PC-3 (cell line): ENCODE measurements around the gene PPARD.

Experiments
- EZH2 ChIP-seq: fragments of 300-600 bp; sonication (generic); IDR thresholded peaks from one replicate; pipeline ENCODE4 v1.6.1; 2017; ENCODE audit warnings: antibody characterized with exemption, mild to moderate bottlenecking, low read length; ENCODE audit not compliant: unreplicated experiment
- TF ChIP-seq, protein P1 (sequence below): fragments of 300-600 bp; sonication (generic); conservative IDR thresholded peaks from 2 replicates; pipeline ENCODE4 v1.5.1; 2017; ENCODE audit warnings: antibody characterized with exemption, low read depth, mild to moderate bottlenecking, low read length

DNA sequence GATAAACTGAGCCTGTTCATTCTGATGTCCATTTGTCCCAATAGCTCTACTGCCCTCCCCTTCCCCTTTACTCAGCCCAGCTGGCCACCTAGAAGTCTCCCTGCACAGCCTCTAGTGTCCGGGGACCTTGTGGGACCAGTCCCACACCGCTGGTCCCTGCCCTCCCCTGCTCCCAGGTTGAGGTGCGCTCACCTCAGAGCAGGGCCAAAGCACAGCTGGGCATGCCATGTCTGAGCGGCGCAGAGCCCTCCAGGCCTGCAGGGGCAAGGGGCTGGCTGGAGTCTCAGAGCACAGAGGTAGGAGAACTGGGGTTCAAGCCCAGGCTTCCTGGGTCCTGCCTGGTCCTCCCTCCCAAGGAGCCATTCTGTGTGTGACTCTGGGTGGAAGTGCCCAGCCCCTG lies 85.1 kb downstream of the PPARD start:
- TF ChIP-seq, protein P1, sequence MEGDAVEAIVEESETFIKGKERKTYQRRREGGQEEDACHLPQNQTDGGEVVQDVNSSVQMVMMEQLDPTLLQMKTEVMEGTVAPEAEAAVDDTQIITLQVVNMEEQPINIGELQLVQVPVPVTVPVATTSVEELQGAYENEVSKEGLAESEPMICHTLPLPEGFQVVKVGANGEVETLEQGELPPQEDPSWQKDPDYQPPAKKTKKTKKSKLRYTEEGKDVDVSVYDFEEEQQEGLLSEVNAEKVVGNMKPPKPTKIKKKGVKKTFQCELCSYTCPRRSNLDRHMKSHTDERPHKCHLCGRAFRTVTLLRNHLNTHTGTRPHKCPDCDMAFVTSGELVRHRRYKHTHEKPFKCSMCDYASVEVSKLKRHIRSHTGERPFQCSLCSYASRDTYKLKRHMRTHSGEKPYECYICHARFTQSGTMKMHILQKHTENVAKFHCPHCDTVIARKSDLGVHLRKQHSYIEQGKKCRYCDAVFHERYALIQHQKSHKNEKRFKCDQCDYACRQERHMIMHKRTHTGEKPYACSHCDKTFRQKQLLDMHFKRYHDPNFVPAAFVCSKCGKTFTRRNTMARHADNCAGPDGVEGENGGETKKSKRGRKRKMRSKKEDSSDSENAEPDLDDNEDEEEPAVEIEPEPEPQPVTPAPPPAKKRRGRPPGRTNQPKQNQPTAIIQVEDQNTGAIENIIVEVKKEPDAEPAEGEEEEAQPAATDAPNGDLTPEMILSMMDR, result no peak
- no peak for TF ChIP-seq EZH2
